ENCODE results near the gene MMP8.

MMP8 gene, protein sequence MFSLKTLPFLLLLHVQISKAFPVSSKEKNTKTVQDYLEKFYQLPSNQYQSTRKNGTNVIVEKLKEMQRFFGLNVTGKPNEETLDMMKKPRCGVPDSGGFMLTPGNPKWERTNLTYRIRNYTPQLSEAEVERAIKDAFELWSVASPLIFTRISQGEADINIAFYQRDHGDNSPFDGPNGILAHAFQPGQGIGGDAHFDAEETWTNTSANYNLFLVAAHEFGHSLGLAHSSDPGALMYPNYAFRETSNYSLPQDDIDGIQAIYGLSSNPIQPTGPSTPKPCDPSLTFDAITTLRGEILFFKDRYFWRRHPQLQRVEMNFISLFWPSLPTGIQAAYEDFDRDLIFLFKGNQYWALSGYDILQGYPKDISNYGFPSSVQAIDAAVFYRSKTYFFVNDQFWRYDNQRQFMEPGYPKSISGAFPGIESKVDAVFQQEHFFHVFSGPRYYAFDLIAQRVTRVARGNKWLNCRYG

GRCh38 chr11:102724904-102725500 is at the start of gene MMP8:
MMP8 (minus strand) TSS chr11:102724954; CDS start chr11:102724855, 99 bp downstream.
- Histone ChIP-seq H3K36me3 (ENCODE audit: control insufficient read depth, insufficient read depth, low read length) (no peaks in the 10 kb centered on the region), H3K4me3 (ENCODE audit: low read length) (no peak within 1 kb of the TSS), H3K27me3 (ENCODE audit: control insufficient read depth, insufficient read depth, low read length) (no peaks in the 10 kb centered on the region), H3K27ac (ENCODE audit: low read depth, low read length) (no peak within 1 kb of the TSS), H3K9ac (ENCODE audit: low read length) (no peak within 1 kb of the TSS), H3K4me1 (ENCODE audit: control insufficient read depth, insufficient read depth, low read length) (no peaks in the 10 kb centered on the region)

DNA sequence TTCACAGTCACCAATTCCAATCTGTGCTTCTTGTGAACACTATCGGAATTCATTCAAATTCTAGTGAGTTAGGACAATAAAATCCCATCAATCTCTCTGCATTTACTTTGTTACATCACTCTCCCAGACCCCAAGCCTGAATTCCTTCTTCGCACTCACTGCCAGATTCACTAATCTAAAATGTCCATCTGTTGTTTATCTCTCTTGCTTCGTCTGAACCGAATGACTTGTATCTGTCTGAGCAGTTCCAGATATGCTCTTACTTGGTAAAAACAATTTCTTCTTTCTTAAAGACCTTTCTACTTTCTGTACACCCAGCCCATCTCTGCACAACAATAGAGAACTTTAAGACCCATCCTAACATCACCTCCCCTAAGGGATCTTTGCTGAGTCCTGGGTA is 48.6 kb upstream of the MMP8 start:
- Histone ChIP-seq H3K4me3 (ENCODE audit: low read length) (no peak overlapping the region), H3K27ac (ENCODE audit: low read depth, low read length) (no peak overlapping the region), H3K4me1 (ENCODE audit: control insufficient read depth, insufficient read depth, low read length) (no peaks in the 10 kb centered on the region), H3K9ac (ENCODE audit: low read length) (no peak overlapping the region), H3K27me3 (ENCODE audit: control insufficient read depth, insufficient read depth, low read length) (no peaks in the 10 kb centered on the region), H3K36me3 (ENCODE audit: control insufficient read depth, insufficient read depth, low read length) (no peaks in the 10 kb centered on the region)

DNA sequence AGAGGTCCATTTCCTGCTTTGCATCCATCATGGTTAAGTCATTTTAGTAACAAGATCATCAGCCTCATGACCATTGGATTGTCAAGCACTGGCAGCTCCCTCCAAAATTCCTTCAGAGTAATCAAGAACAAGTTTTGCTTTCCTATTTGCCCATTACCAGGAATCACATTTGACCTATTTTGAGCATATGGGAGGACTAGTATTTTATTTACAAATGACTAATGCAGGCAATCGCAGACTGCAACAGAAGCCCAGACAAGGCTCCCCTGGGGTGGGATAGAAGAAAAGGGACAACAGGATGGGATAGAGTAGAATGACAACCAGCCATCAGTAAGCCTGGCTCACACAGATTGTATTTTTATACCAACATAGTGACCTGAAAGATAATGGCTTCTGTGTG is 46.6 kb upstream of the MMP8 start:
- no peak overlapping the region for H3K4me3 ChIP-seq (ENCODE audit: low read length)
- no peaks in the 10 kb centered on the region for H3K4me1 ChIP-seq (ENCODE audit: control insufficient read depth, insufficient read depth, low read length)
- H3K9ac ChIP-seq (ENCODE audit: low read length), result no peak overlapping the region
- no peaks in the 10 kb centered on the region for H3K36me3 ChIP-seq (ENCODE audit: control insufficient read depth, insufficient read depth, low read length)
- no peak overlapping the region for H3K27ac ChIP-seq (ENCODE audit: low read depth, low read length)
- H3K27me3 ChIP-seq (ENCODE audit: control insufficient read depth, insufficient read depth, low read length), result no peaks in the 10 kb centered on the region

- Histone ChIP-seq H3K9ac (ENCODE audit: low read length) (no peak overlapping the region), H3K27ac (ENCODE audit: low read depth, low read length) (no peak overlapping the region), H3K36me3 (ENCODE audit: control insufficient read depth, insufficient read depth, low read length) (no peaks in the 10 kb centered on the region), H3K4me1 (ENCODE audit: control insufficient read depth, insufficient read depth, low read length) (no peaks in the 10 kb centered on the region), H3K27me3 (ENCODE audit: control insufficient read depth, insufficient read depth, low read length) (no peaks in the 10 kb centered on the region), H3K4me3 (ENCODE audit: low read length) (no peak overlapping the region)
Measured at GRCh38 chr11:102770191-102770590, 45.4 kb upstream of the MMP8 start.

DNA sequence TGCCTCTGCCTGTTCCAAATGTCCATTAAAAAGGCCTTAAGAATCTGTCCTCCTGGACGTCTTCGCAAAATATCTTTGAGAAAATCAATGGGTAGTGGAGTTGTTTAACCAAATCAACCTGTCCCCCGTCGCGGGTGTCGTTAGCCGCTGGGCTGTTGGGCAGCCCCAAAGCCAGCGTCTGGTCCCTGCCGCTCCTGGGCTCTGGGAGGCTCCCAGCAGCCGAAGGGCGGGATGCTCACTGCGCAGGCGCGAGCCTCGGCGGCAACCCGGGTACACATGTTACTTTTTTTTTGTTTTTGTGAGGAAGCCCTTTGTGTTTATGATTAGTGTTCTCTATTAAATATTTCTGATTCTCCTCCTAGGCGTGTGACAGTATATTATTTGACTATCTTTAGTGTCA is 43.0 kb upstream of the MMP8 start:
- H3K27me3 ChIP-seq (ENCODE audit: control insufficient read depth, insufficient read depth, low read length), result no peaks in the 10 kb centered on the region
- H3K4me1 ChIP-seq (ENCODE audit: control insufficient read depth, insufficient read depth, low read length), result no peaks in the 10 kb centered on the region
- H3K36me3 ChIP-seq (ENCODE audit: control insufficient read depth, insufficient read depth, low read length), result no peaks in the 10 kb centered on the region
- no peak overlapping the region for H3K4me3 ChIP-seq (ENCODE audit: low read length)
- H3K27ac ChIP-seq (ENCODE audit: low read depth, low read length), result no peak overlapping the region
- H3K9ac ChIP-seq (ENCODE audit: low read length), result no peak overlapping the region

GRCh38 chr11:102763440-102763839 is 38.7 kb upstream of the MMP8 start:
- Histone ChIP-seq H3K9ac (ENCODE audit: low read length) (no peak overlapping the region), H3K27me3 (ENCODE audit: control insufficient read depth, insufficient read depth, low read length) (no peaks in the 10 kb centered on the region), H3K4me1 (ENCODE audit: control insufficient read depth, insufficient read depth, low read length) (no peaks in the 10 kb centered on the region), H3K4me3 (ENCODE audit: low read length) (no peak overlapping the region), H3K36me3 (ENCODE audit: control insufficient read depth, insufficient read depth, low read length) (no peaks in the 10 kb centered on the region), H3K27ac (ENCODE audit: low read depth, low read length) (no peak overlapping the region)

- Histone ChIP-seq H3K27ac (ENCODE audit: low read depth, low read length) (no peak overlapping the region), H3K36me3 (ENCODE audit: control insufficient read depth, insufficient read depth, low read length) (no peaks in the 10 kb centered on the region), H3K4me3 (ENCODE audit: low read length) (no peak overlapping the region), H3K4me1 (ENCODE audit: control insufficient read depth, insufficient read depth, low read length) (no peaks in the 10 kb centered on the region), H3K27me3 (ENCODE audit: control insufficient read depth, insufficient read depth, low read length) (no peaks in the 10 kb centered on the region), H3K9ac (ENCODE audit: low read length) (no peak overlapping the region)
Measured at GRCh38 chr11:102762361-102762767, 37.6 kb upstream of the MMP8 start.

- Histone ChIP-seq H3K4me1 (ENCODE audit: control insufficient read depth, insufficient read depth, low read length) (no peaks in the 10 kb centered on the region), H3K4me3 (ENCODE audit: low read length) (no peak overlapping the region), H3K27me3 (ENCODE audit: control insufficient read depth, insufficient read depth, low read length) (no peaks in the 10 kb centered on the region), H3K9ac (ENCODE audit: low read length) (no peak overlapping the region), H3K36me3 (ENCODE audit: control insufficient read depth, insufficient read depth, low read length) (no peaks in the 10 kb centered on the region), H3K27ac (ENCODE audit: low read depth, low read length) (no peak overlapping the region)
Measured at GRCh38 chr11:102761646-102762238, 37.0 kb upstream of the MMP8 start.

DNA sequence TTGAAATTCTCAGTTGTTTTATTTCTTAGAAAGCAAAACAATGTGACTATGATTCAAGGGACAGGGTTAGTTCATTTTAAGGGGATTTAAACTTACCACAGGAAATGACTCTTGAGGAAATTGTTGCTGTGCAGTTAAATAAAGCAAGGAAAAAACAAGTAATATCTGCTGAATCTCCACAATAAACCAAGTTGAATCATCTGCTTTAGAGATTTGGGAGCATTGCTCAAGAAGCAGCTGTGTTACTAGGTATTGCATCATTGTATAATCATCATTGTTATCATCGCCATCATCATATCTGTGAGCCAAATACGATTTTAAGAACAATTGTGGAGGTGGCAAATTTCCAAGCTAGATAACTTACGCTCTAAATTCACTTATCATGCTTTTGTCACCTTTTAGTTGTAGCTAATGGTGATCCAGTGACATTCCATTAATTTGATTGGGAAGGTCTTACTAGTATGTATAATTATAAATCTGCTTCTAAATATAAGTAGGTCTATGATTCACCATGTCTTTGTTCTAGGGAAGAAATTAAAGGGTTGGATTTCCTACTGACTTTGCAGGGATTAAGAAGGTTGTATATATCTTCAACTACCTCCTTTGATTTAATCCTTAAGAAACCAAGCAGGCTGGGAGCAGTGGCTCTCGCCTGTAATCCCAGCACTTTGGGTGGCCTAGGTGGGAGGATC is 35.7 kb upstream of the MMP8 start:
- H3K4me1 ChIP-seq (ENCODE audit: control insufficient read depth, insufficient read depth, low read length), result no peaks in the 10 kb centered on the region
- H3K36me3 ChIP-seq (ENCODE audit: control insufficient read depth, insufficient read depth, low read length), result no peaks in the 10 kb centered on the region
- H3K9ac ChIP-seq (ENCODE audit: low read length), result no peak overlapping the region
- H3K4me3 ChIP-seq (ENCODE audit: low read length), result no peak overlapping the region
- H3K27me3 ChIP-seq (ENCODE audit: control insufficient read depth, insufficient read depth, low read length), result no peaks in the 10 kb centered on the region
- H3K27ac ChIP-seq (ENCODE audit: low read depth, low read length), result no peak overlapping the region

GRCh38 chr11:102757823-102758549 is 33.2 kb upstream of the MMP8 start:
- Histone ChIP-seq H3K27ac (ENCODE audit: low read depth, low read length) (no peak overlapping the region), H3K27me3 (ENCODE audit: control insufficient read depth, insufficient read depth, low read length) (no peaks in the 10 kb centered on the region)

GRCh38 chr11:102753267-102753666 is 28.5 kb upstream of the MMP8 start:
- Histone ChIP-seq H3K9ac (ENCODE audit: low read length) (no peak overlapping the region), H3K4me1 (ENCODE audit: control insufficient read depth, insufficient read depth, low read length) (no peaks in the 10 kb centered on the region), H3K4me3 (ENCODE audit: low read length) (no peak overlapping the region), H3K27ac (ENCODE audit: low read depth, low read length) (no peak overlapping the region), H3K36me3 (ENCODE audit: control insufficient read depth, insufficient read depth, low read length) (no peaks in the 10 kb centered on the region), H3K27me3 (ENCODE audit: control insufficient read depth, insufficient read depth, low read length) (no peaks in the 10 kb centered on the region)

More at GRCh38 chr11:102757823-102758549, 33.2 kb upstream of the MMP8 start:
- no peaks in the 10 kb centered on the region for H3K4me1 ChIP-seq (ENCODE audit: control insufficient read depth, insufficient read depth, low read length)
- no peak overlapping the region for H3K4me3 ChIP-seq (ENCODE audit: low read length)
- no peak overlapping the region for H3K9ac ChIP-seq (ENCODE audit: low read length)
- H3K36me3 ChIP-seq (ENCODE audit: control insufficient read depth, insufficient read depth, low read length), result no peaks in the 10 kb centered on the region

GRCh38 chr11:102751673-102752072 is 26.9 kb upstream of the MMP8 start:
- no peak overlapping the region for H3K27ac ChIP-seq (ENCODE audit: low read depth, low read length)
- no peaks in the 10 kb centered on the region for H3K36me3 ChIP-seq (ENCODE audit: control insufficient read depth, insufficient read depth, low read length)
- H3K9ac ChIP-seq (ENCODE audit: low read length), result no peak overlapping the region
- H3K4me3 ChIP-seq (ENCODE audit: low read length), result no peak overlapping the region
- no peaks in the 10 kb centered on the region for H3K27me3 ChIP-seq (ENCODE audit: control insufficient read depth, insufficient read depth, low read length)
- H3K4me1 ChIP-seq (ENCODE audit: control insufficient read depth, insufficient read depth, low read length), result no peaks in the 10 kb centered on the region

All from rectal smooth muscle tissue (tissue), 1 donor.